Posterior vena cava (tissue), 2 donors: ENCODE results near the gene NRGN. TPM values are rescaled to one million over a fixed set of nuclear protein-coding genes. Genes with fewer than 3 reads are reported as not detected.
"Not testable (repeated sequence)": the region's sequence is repeated elsewhere in the genome, so short reads cannot be mapped to it uniquely, and the experiment has no call there.

ENCODE experiments used
- DNase-seq: peaks from one replicate; pipeline ENCODE4 v3.0.0-alpha.2; 2020; ENCODE audit warnings: low spot score
- intact Hi-C, 2 donors: fragments of 100-400 bp; cut with DNase I; formaldehyde crosslinking; loops; one replicate each; pipeline versions ENCODE4 v1.14.1 to v1.14.2; 2022 to 2023
- total RNA-seq, 2 donors: library from RNA; stranded (reverse); fragmentation: NEBNext Ultra II Directional; extraction: Animal tissue kit (Norgen Biotek cat#: 25700); gene quantifications; one replicate each; pipeline ENCODE4 v1.2.1, GENCODE V29; 2021
- donor health status: DM: yes; HTN: yes; CAD: no.
- donor health status: DM: yes; HTN: yes; CAD: no.

Gene NRGN
- total RNA-seq, 2 donors from 2014 or later: 5.1 to 7.6 TPM

- DNase-seq: no peak
- intact Hi-C loops: loop anchor here in 1 of 2 donors (10.0 kb wide), 1 partner anchor 105 kb away; no protein-coding TSS in a partner anchor
Measured at GRCh38 chr11:124769806-124770774, 30.3 kb downstream of the NRGN start.

GRCh38 chr11:124770959-124771358, 31.2 kb downstream of the NRGN start:
- intact Hi-C loops: not testable (repeated sequence)

GRCh38 chr11:124776865-124777645, 37.3 kb downstream of the NRGN start:
- DNase-seq: no peak
- intact Hi-C loops: no loop called here

More at GRCh38 chr11:124770959-124771358, 31.2 kb downstream of the NRGN start:
- not testable (repeated sequence) for DNase-seq

GRCh38 chr11:124778281-124778680, 38.5 kb downstream of the NRGN start:
- no peak for DNase-seq
- intact Hi-C loops: no loop called here

GRCh38 chr11:124779568-124779967, 39.8 kb downstream of the NRGN start:
- intact Hi-C loops: no loop called here
- DNase-seq: no peak

GRCh38 chr11:124783002-124783401, 43.3 kb downstream of the NRGN start:
- DNase-seq: no peak
- intact Hi-C loops: no loop called here

GRCh38 chr11:124784051-124784450, 44.3 kb downstream of the NRGN start:
- no peak for DNase-seq
- intact Hi-C loops: no loop called here

- intact Hi-C loops: no loop called here
- DNase-seq: no peak
Measured at GRCh38 chr11:124788521-124788920, 48.8 kb downstream of the NRGN start.

- DNase-seq: no peak
- intact Hi-C loops: no loop called here
Measured at GRCh38 chr11:124791626-124792341, 52.0 kb downstream of the NRGN start.

GRCh38 chr11:124793466-124794278, 53.9 kb downstream of the NRGN start:
- DNase-seq: no peak
- intact Hi-C loops: no loop called here

GRCh38 chr11:124796312-124796711, 56.6 kb downstream of the NRGN start:
- intact Hi-C loops: loop anchor here in 1 of 2 donors (5.0 kb wide), 1 partner anchor 34 kb away; the partner anchor contains the start of gene ESAM
- DNase-seq: no peak

Other genes starting within 250 kb of the NRGN start
- gene OR8B12, start 196.3 kb upstream of the NRGN start, total RNA-seq: not detected
- gene OR8A1, start 169.9 kb upstream of the NRGN start, total RNA-seq: under 1 TPM in 1 of 2 donors, not detected in 1; 0.19 TPM
- gene PANX3, start 128.5 kb upstream of the NRGN start, total RNA-seq: not detected
- gene TBRG1, start 117.1 kb upstream of the NRGN start, total RNA-seq: 10 to 100 TPM; 27.0 to 30.2 TPM
- 10 to 100 TPM in 1 of 2 donors, 1 to 10 TPM in 1; 6.4 to 16.8 TPM for gene SIAE, start 66.2 kb upstream of the NRGN start, total RNA-seq
- 1 to 10 TPM; 3.4 to 4.0 TPM for gene SPA17, start 66.0 kb upstream of the NRGN start, total RNA-seq
- gene VSIG2, start 12.3 kb downstream of the NRGN start, total RNA-seq: 1 to 10 TPM; 1.1 to 1.2 TPM
- 10 to 100 TPM; 71.5 to 76.9 TPM for gene ESAM, start 22.3 kb downstream of the NRGN start, total RNA-seq
- 10 to 100 TPM; 12.6 to 13.0 TPM for gene MSANTD2, start 60.5 kb downstream of the NRGN start, total RNA-seq
- gene ROBO3, start 125.5 kb downstream of the NRGN start, total RNA-seq: 10 to 100 TPM; 16.0 to 20.0 TPM
- 10 to 100 TPM; 19.8 to 23.4 TPM for gene ROBO4, start 157.9 kb downstream of the NRGN start, total RNA-seq
- gene HEPN1, start 179.3 kb downstream of the NRGN start, total RNA-seq: under 1 TPM in 1 of 2 donors, not detected in 1; 0.28 TPM
- gene HEPACAM, start 196.1 kb downstream of the NRGN start, total RNA-seq: under 1 TPM; 0.28 to 0.48 TPM
- 1 to 10 TPM; 1.1 to 1.6 TPM for gene CCDC15, start 214.3 kb downstream of the NRGN start, total RNA-seq